ENCODE measurements around the gene DMRTB1. TPM values are rescaled to one million over a fixed set of nuclear protein-coding genes. Genes with fewer than 3 reads are reported as not detected.

The DMRTB1 gene
- polyA plus RNA-seq, 2 donors = not detected

- H3K27me3 ChIP-seq (ENCODE audit: control insufficient read depth in 1 of 2, insufficient read depth in 2 of 2, low read length in 2 of 2) = no peaks in the 10 kb centered on the region
- WGBS, 2 donors = 67 to 84% methylated on average over 4 of the region's 4 CpGs
These were observed 24.5 kb downstream of the DMRTB1 start for GRCh38 chr1:53483656-53484055.

GRCh38 chr1:53484705-53485477 lies 25.7 kb downstream of the DMRTB1 start:
- no peak overlapping the region for H3K4me3 ChIP-seq (ENCODE audit: low read depth in 1 of 2, low read length in 2 of 2)
- H3K9me3 ChIP-seq (ENCODE audit: control insufficient read depth in 2 of 2, insufficient read depth in 1 of 2, low read depth in 1 of 2, low read length in 1 of 2) = no peaks in the 10 kb centered on the region
- H3K4me1 ChIP-seq (ENCODE audit: control insufficient read depth in 2 of 2, insufficient read depth in 2 of 2, low read length in 1 of 2) = no peaks in the 10 kb centered on the region
- H3K27ac ChIP-seq (ENCODE audit: low read depth in 2 of 2, low read length in 1 of 2) = no peak overlapping the region
- H3K36me3 ChIP-seq (ENCODE audit: control insufficient read depth in 2 of 2, insufficient read depth in 2 of 2, low read length in 1 of 2) = no peaks in the 10 kb centered on the region
- WGBS, 2 donors = 84 to 86% methylated on average over 19 of the region's 19 CpGs
- no peaks in the 10 kb centered on the region for H3K27me3 ChIP-seq (ENCODE audit: control insufficient read depth in 1 of 2, insufficient read depth in 2 of 2, low read length in 2 of 2)

More at GRCh38 chr1:53483656-53484055, 24.5 kb downstream of the DMRTB1 start:
- no peak overlapping the region for H3K27ac ChIP-seq (ENCODE audit: low read depth in 2 of 2, low read length in 1 of 2)
- H3K4me3 ChIP-seq (ENCODE audit: low read depth in 1 of 2, low read length in 2 of 2) = no peak overlapping the region
- no peaks in the 10 kb centered on the region for H3K9me3 ChIP-seq (ENCODE audit: control insufficient read depth in 2 of 2, insufficient read depth in 1 of 2, low read depth in 1 of 2, low read length in 1 of 2)
- H3K36me3 ChIP-seq (ENCODE audit: control insufficient read depth in 2 of 2, insufficient read depth in 2 of 2, low read length in 1 of 2) = no peaks in the 10 kb centered on the region
- no peaks in the 10 kb centered on the region for H3K4me1 ChIP-seq (ENCODE audit: control insufficient read depth in 2 of 2, insufficient read depth in 2 of 2, low read length in 1 of 2)

- H3K27me3 ChIP-seq (ENCODE audit: control insufficient read depth in 1 of 2, insufficient read depth in 2 of 2, low read length in 2 of 2) = no peaks in the 10 kb centered on the region
- H3K27ac ChIP-seq (ENCODE audit: low read depth in 2 of 2, low read length in 1 of 2) = no peak overlapping the region
- H3K36me3 ChIP-seq (ENCODE audit: control insufficient read depth in 2 of 2, insufficient read depth in 2 of 2, low read length in 1 of 2) = no peaks in the 10 kb centered on the region
- H3K4me3 ChIP-seq (ENCODE audit: low read depth in 1 of 2, low read length in 2 of 2) = no peak overlapping the region
- WGBS, 2 donors = 23 to 26% methylated on average over 25 to 27 of the region's 27 CpGs
- peaks cover 0 to 2% of the 10 kb centered on the region in 2 donors for H3K4me1 ChIP-seq (ENCODE audit: control insufficient read depth in 2 of 2, insufficient read depth in 2 of 2, low read length in 1 of 2)
- H3K9me3 ChIP-seq (ENCODE audit: control insufficient read depth in 2 of 2, insufficient read depth in 1 of 2, low read depth in 1 of 2, low read length in 1 of 2) = no peaks in the 10 kb centered on the region
These were observed 26.5 kb downstream of the DMRTB1 start for GRCh38 chr1:53485478-53486394.

- Histone ChIP-seq H3K27ac (ENCODE audit: low read depth in 2 of 2, low read length in 1 of 2) (no peak overlapping the region), H3K4me3 (ENCODE audit: low read depth in 1 of 2, low read length in 2 of 2) (no peak overlapping the region), H3K4me1 (ENCODE audit: control insufficient read depth in 2 of 2, insufficient read depth in 2 of 2, low read length in 1 of 2) (peaks cover 0 to 2% of the 10 kb centered on the region in 2 donors), H3K36me3 (ENCODE audit: control insufficient read depth in 2 of 2, insufficient read depth in 2 of 2, low read length in 1 of 2) (no peaks in the 10 kb centered on the region), H3K9me3 (ENCODE audit: control insufficient read depth in 2 of 2, insufficient read depth in 1 of 2, low read depth in 1 of 2, low read length in 1 of 2) (no peaks in the 10 kb centered on the region), H3K27me3 (ENCODE audit: control insufficient read depth in 1 of 2, insufficient read depth in 2 of 2, low read length in 2 of 2) (no peaks in the 10 kb centered on the region)
- 79 to 84% methylated on average over 9 of the region's 9 CpGs for WGBS, 2 donors
These were observed 27.3 kb downstream of the DMRTB1 start for GRCh38 chr1:53486395-53487026.

- no peak overlapping the region for H3K27ac ChIP-seq (ENCODE audit: low read depth in 2 of 2, low read length in 1 of 2)
- peaks cover 0 to 2% of the 10 kb centered on the region in 2 donors for H3K4me1 ChIP-seq (ENCODE audit: control insufficient read depth in 2 of 2, insufficient read depth in 2 of 2, low read length in 1 of 2)
- H3K9me3 ChIP-seq (ENCODE audit: control insufficient read depth in 2 of 2, insufficient read depth in 1 of 2, low read depth in 1 of 2, low read length in 1 of 2) = no peaks in the 10 kb centered on the region
- no peak overlapping the region for H3K4me3 ChIP-seq (ENCODE audit: low read depth in 1 of 2, low read length in 2 of 2)
- H3K36me3 ChIP-seq (ENCODE audit: control insufficient read depth in 2 of 2, insufficient read depth in 2 of 2, low read length in 1 of 2) = no peaks in the 10 kb centered on the region
- WGBS, 2 donors = 53 to 59% methylated on average over 3 of the region's 3 CpGs
- no peaks in the 10 kb centered on the region for H3K27me3 ChIP-seq (ENCODE audit: control insufficient read depth in 1 of 2, insufficient read depth in 2 of 2, low read length in 2 of 2)
These were observed 31.2 kb downstream of the DMRTB1 start for GRCh38 chr1:53490351-53490750.

GRCh38 chr1:53495633-53496345 lies 36.6 kb downstream of the DMRTB1 start:
- Histone ChIP-seq H3K4me1 (ENCODE audit: control insufficient read depth in 2 of 2, insufficient read depth in 2 of 2, low read length in 1 of 2) (peaks cover 0 to 3% of the 10 kb centered on the region in 2 donors), H3K36me3 (ENCODE audit: control insufficient read depth in 2 of 2, insufficient read depth in 2 of 2, low read length in 1 of 2) (no peaks in the 10 kb centered on the region), H3K9me3 (ENCODE audit: control insufficient read depth in 2 of 2, insufficient read depth in 1 of 2, low read depth in 1 of 2, low read length in 1 of 2) (no peaks in the 10 kb centered on the region), H3K27me3 (ENCODE audit: control insufficient read depth in 1 of 2, insufficient read depth in 2 of 2, low read length in 2 of 2) (no peaks in the 10 kb centered on the region), H3K27ac (ENCODE audit: low read depth in 2 of 2, low read length in 1 of 2) (no peak overlapping the region), H3K4me3 (ENCODE audit: low read depth in 1 of 2, low read length in 2 of 2) (no peak overlapping the region)
- 93% methylated on average over 8 of the region's 8 CpGs for WGBS, 2 donors

GRCh38 chr1:53498555-53499131 lies 39.4 kb downstream of the DMRTB1 start:
- WGBS, 2 donors = 59 to 60% methylated on average over 9 of the region's 9 CpGs
- Histone ChIP-seq H3K4me3 (ENCODE audit: low read depth in 1 of 2, low read length in 2 of 2) (no peak overlapping the region), H3K27me3 (ENCODE audit: control insufficient read depth in 1 of 2, insufficient read depth in 2 of 2, low read length in 2 of 2) (no peaks in the 10 kb centered on the region), H3K27ac (ENCODE audit: low read depth in 2 of 2, low read length in 1 of 2) (no peak overlapping the region), H3K4me1 (ENCODE audit: control insufficient read depth in 2 of 2, insufficient read depth in 2 of 2, low read length in 1 of 2) (peaks cover 0 to 3% of the 10 kb centered on the region in 2 donors), H3K9me3 (ENCODE audit: control insufficient read depth in 2 of 2, insufficient read depth in 1 of 2, low read depth in 1 of 2, low read length in 1 of 2) (no peaks in the 10 kb centered on the region), H3K36me3 (ENCODE audit: control insufficient read depth in 2 of 2, insufficient read depth in 2 of 2, low read length in 1 of 2) (no peaks in the 10 kb centered on the region)

GRCh38 chr1:53499257-53500203 lies 40.3 kb downstream of the DMRTB1 start:
- H3K9me3 ChIP-seq (ENCODE audit: control insufficient read depth in 2 of 2, insufficient read depth in 1 of 2, low read depth in 1 of 2, low read length in 1 of 2) = no peaks in the 10 kb centered on the region
- no peak overlapping the region for H3K27ac ChIP-seq (ENCODE audit: low read depth in 2 of 2, low read length in 1 of 2)
- WGBS, 2 donors = 78 to 85% methylated on average over 17 to 20 of the region's 20 CpGs
- H3K4me3 ChIP-seq (ENCODE audit: low read depth in 1 of 2, low read length in 2 of 2) = no peak overlapping the region
- peaks cover 0 to 3% of the 10 kb centered on the region in 2 donors for H3K4me1 ChIP-seq (ENCODE audit: control insufficient read depth in 2 of 2, insufficient read depth in 2 of 2, low read length in 1 of 2)
- H3K27me3 ChIP-seq (ENCODE audit: control insufficient read depth in 1 of 2, insufficient read depth in 2 of 2, low read length in 2 of 2) = no peaks in the 10 kb centered on the region
- no peaks in the 10 kb centered on the region for H3K36me3 ChIP-seq (ENCODE audit: control insufficient read depth in 2 of 2, insufficient read depth in 2 of 2, low read length in 1 of 2)

Measured in esophagus (tissue), 2 donors.